GM21723 (cell line): Measurements from ENCODE around the gene CFAP46.
"Not testable (repeated sequence)": the region's sequence is repeated elsewhere in the genome, so short reads cannot be mapped to it uniquely, and the experiment has no call there.

Experiments used
- ATAC-seq: cut with Tn5 transposase; IDR thresholded peaks from one replicate; pipeline ENCODE4 v1.9.1; 2021; ENCODE audit warnings: mild to moderate bottlenecking, moderate library complexity; ENCODE audit not compliant: unreplicated experiment

CFAP46 gene

GRCh38 chr10:132797986-132798385, 144.4 kb downstream of the CFAP46 start:
- not testable (repeated sequence) for ATAC-seq

- ATAC-seq, result no peak
Measured at GRCh38 chr10:132796846-132797245, 145.5 kb downstream of the CFAP46 start.

- ATAC-seq, result no peak
Measured at GRCh38 chr10:132793871-132794849, 148.2 kb downstream of the CFAP46 start.

- no peak for ATAC-seq
Measured at GRCh38 chr10:132793213-132793612, 149.2 kb downstream of the CFAP46 start.

GRCh38 chr10:132792796-132793195, 149.6 kb downstream of the CFAP46 start:
- ATAC-seq, result no peak

GRCh38 chr10:132792099-132792498, 150.3 kb downstream of the CFAP46 start:
- ATAC-seq, result not testable (repeated sequence)

GRCh38 chr10:132790934-132791829, 151.2 kb downstream of the CFAP46 start:
- no peak for ATAC-seq

- ATAC-seq, result no peak
Measured at GRCh38 chr10:132790470-132790869, 151.9 kb downstream of the CFAP46 start.

- no peak for ATAC-seq
Measured at GRCh38 chr10:132789659-132790148, 152.7 kb downstream of the CFAP46 start.

GRCh38 chr10:132788831-132789219, 153.5 kb downstream of the CFAP46 start:
- no peak for ATAC-seq

- ATAC-seq, result no peak
Measured at GRCh38 chr10:132788180-132788830, 154.1 kb downstream of the CFAP46 start.

- no peak for ATAC-seq
Measured at GRCh38 chr10:132787495-132788179, 154.7 kb downstream of the CFAP46 start.

- ATAC-seq, result no peak
Measured at GRCh38 chr10:132786884-132787494, 155.4 kb downstream of the CFAP46 start.

- no peak for ATAC-seq
Measured at GRCh38 chr10:132786476-132786883, 155.9 kb downstream of the CFAP46 start.

GRCh38 chr10:132785723-132786475, 156.5 kb downstream of the CFAP46 start, which contains the start of gene NKX6-2:
Gene NKX6-2 (minus strand): TSS chr10:132786147. CDS start chr10:132785948, 199 bp downstream.
- no peak for ATAC-seq

GRCh38 chr10:132784866-132785722, 157.3 kb downstream of the CFAP46 start:
- ATAC-seq, result no peak

- no peak for ATAC-seq
Measured at GRCh38 chr10:132783940-132784865, 158.2 kb downstream of the CFAP46 start.
